SK-N-SH treated with all-trans-retinoic acid at 6 μM for 48 hours (cell line): ENCODE results near the gene ASNS.

Experiments used
- ATAC-seq: fragments of 200-7000 bp; cut with Tn5 transposase; 3 replicates; pipeline ENCODE4 v1.9.1; 2020; ENCODE audit warnings: mild to moderate bottlenecking, moderate library complexity
- ARNTL ChIP-seq: fragments of 450-650 bp; formaldehyde crosslinking; IDR thresholded peaks from 2 replicates; pipeline ENCODE4 v1.5.0; 2020; ENCODE audit warnings: low read depth, mild to moderate bottlenecking, moderate library complexity, borderline replicate concordance
- BACH2 ChIP-seq: fragments of 250-450 bp; sonication (Bioruptor Pico); IDR thresholded peaks from 2 replicates; pipeline ENCODE4 v1.9.0; 2021; ENCODE audit warnings: mild to moderate bottlenecking, borderline replicate concordance
- CSDC2 ChIP-seq: fragments of 250-450 bp; sonication (Bioruptor Pico); IDR thresholded peaks from 2 replicates; pipeline ENCODE4 v1.5.0; 2020; ENCODE audit warnings: mild to moderate bottlenecking, moderate library complexity
- CSRNP3 ChIP-seq: fragments of 250-450 bp; sonication (Bioruptor Pico); IDR thresholded peaks from 2 replicates; pipeline ENCODE4 v1.5.1; 2021; ENCODE audit warnings: mild to moderate bottlenecking, moderate library complexity
- ESRRG ChIP-seq: fragments of 250-450 bp; sonication (Bioruptor Pico); IDR thresholded peaks from 2 replicates; pipeline ENCODE4 v1.6.1; 2021; ENCODE audit warnings: mild to moderate bottlenecking
- GLIS3 ChIP-seq: fragments of 250-450 bp; sonication (Bioruptor Pico); IDR thresholded peaks from 2 replicates; pipeline ENCODE4 v1.5.0; 2020; ENCODE audit warnings: mild to moderate bottlenecking, moderate library complexity
- ISL1 ChIP-seq: fragments of 250-450 bp; sonication (Bioruptor Pico); IDR thresholded peaks from 2 replicates; pipeline ENCODE4 v2.1.2; 2022; ENCODE audit warnings: mild to moderate bottlenecking, moderate library complexity
- PPARA ChIP-seq: fragments of 250-450 bp; sonication (Bioruptor Pico); IDR thresholded peaks from 2 replicates; pipeline ENCODE4 v1.5.0; 2020; ENCODE audit warnings: mild to moderate bottlenecking, borderline replicate concordance
- RARB ChIP-seq: fragments of 250-450 bp; sonication (Bioruptor Pico); IDR thresholded peaks from 2 replicates; pipeline ENCODE4 v1.8.0; 2021; ENCODE audit warnings: mild to moderate bottlenecking, moderate library complexity
- SNAI2 ChIP-seq: fragments of 250-450 bp; sonication (Bioruptor Pico); IDR thresholded peaks from 2 replicates; pipeline ENCODE4 v1.5.0; 2020; ENCODE audit warnings: mild to moderate bottlenecking, moderate library complexity
- TOX ChIP-seq: fragments of 250-450 bp; sonication (Bioruptor Pico); IDR thresholded peaks from 2 replicates; pipeline ENCODE4 v1.8.0; 2021; ENCODE audit warnings: mild to moderate bottlenecking, moderate library complexity, borderline replicate concordance
- ZC3H10 ChIP-seq: fragments of 250-450 bp; sonication (Bioruptor Pico); IDR thresholded peaks from 2 replicates; pipeline ENCODE4 v1.5.1; 2021; ENCODE audit warnings: mild to moderate bottlenecking, moderate library complexity
- ZFP30 ChIP-seq: fragments of 450-650 bp; formaldehyde crosslinking; IDR thresholded peaks from 2 replicates; pipeline ENCODE4 v1.5.0; 2022; ENCODE audit warnings: mild to moderate bottlenecking, moderate library complexity
- ZNF565 ChIP-seq: fragments of 450-650 bp; formaldehyde crosslinking; conservative IDR thresholded peaks from 2 replicates; pipeline ENCODE4 v1.5.0; 2020; ENCODE audit warnings: low read depth, mild to moderate bottlenecking, moderate library complexity
- ZNF70 ChIP-seq: fragments of 450-650 bp; formaldehyde crosslinking; IDR thresholded peaks from 2 replicates; pipeline ENCODE4 v1.5.0; 2020; ENCODE audit warnings: mild to moderate bottlenecking, moderate library complexity
- TF ChIP-seq, protein P1 (sequence below): fragments of 250-450 bp; sonication (Bioruptor Pico); IDR thresholded peaks from 2 replicates; pipeline ENCODE4 v1.8.0; 2020; ENCODE audit warnings: mild to moderate bottlenecking, moderate library complexity, borderline replicate concordance
- TF ChIP-seq, protein P2 (sequence below): fragments of 250-450 bp; sonication (Bioruptor Pico); IDR thresholded peaks from 2 replicates; pipeline ENCODE4 v1.5.0; 2020; ENCODE audit warnings: mild to moderate bottlenecking, moderate library complexity
- TF ChIP-seq, protein P3 (sequence below): fragments of 250-450 bp; sonication (Bioruptor Pico); IDR thresholded peaks from 2 replicates; pipeline ENCODE4 v1.8.0; 2021; ENCODE audit warnings: low read depth, mild to moderate bottlenecking, moderate library complexity, borderline replicate concordance
- TF ChIP-seq, protein P4 (sequence below): fragments of 250-450 bp; sonication (Bioruptor Pico); IDR thresholded peaks from 2 replicates; pipeline ENCODE4 v1.5.1; 2020; ENCODE audit warnings: low read depth, mild to moderate bottlenecking, moderate library complexity

ASNS gene

GRCh38 chr7:97845622-97846203 lies 26.5 kb downstream of the ASNS start:
- TF ChIP-seq, protein P1, sequence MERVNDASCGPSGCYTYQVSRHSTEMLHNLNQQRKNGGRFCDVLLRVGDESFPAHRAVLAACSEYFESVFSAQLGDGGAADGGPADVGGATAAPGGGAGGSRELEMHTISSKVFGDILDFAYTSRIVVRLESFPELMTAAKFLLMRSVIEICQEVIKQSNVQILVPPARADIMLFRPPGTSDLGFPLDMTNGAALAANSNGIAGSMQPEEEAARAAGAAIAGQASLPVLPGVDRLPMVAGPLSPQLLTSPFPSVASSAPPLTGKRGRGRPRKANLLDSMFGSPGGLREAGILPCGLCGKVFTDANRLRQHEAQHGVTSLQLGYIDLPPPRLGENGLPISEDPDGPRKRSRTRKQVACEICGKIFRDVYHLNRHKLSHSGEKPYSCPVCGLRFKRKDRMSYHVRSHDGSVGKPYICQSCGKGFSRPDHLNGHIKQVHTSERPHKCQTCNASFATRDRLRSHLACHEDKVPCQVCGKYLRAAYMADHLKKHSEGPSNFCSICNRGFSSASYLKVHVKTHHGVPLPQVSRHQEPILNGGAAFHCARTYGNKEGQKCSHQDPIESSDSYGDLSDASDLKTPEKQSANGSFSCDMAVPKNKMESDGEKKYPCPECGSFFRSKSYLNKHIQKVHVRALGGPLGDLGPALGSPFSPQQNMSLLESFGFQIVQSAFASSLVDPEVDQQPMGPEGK (CRISPR knock-in tag) = no peak
- no peak for TF ChIP-seq ZNF565
- peak; percentile 75 for ATAC-seq

DNA sequence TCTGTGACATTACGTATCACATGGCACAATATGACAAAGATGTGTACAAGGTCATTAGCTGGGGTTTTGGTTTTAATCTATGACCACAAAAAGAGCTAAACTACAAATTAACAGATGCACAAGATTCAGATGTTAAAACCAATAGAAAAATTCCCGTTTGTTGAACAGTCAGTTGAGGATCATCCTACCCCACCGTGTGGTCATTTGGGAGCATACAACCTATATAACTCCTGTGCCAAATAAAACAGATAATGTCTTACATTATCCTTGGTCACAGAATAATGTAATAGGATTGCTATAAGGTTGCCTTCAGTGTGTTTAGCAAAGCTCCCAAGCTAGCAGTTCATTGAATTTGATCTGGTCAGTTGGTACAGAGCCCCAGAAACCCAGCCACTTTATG lies 28.2 kb downstream of the ASNS start:
- TF ChIP-seq BACH2 (CRISPR knock-in tag) (no peak), ESRRG (no peak), ZC3H10 (CRISPR knock-in tag) (no peak), ARNTL (CRISPR knock-in tag) (no peak), RARB (CRISPR knock-in tag) (no peak), GLIS3 (CRISPR knock-in tag) (no peak), ZNF70 (CRISPR knock-in tag) (no peak), PPARA (CRISPR knock-in tag) (no peak), ZFP30 (CRISPR knock-in tag) (no peak), CSDC2 (CRISPR knock-in tag) (no peak), ZNF565 (no peak), CSRNP3 (no peak), ISL1 (no peak)
- TF ChIP-seq, protein P2, sequence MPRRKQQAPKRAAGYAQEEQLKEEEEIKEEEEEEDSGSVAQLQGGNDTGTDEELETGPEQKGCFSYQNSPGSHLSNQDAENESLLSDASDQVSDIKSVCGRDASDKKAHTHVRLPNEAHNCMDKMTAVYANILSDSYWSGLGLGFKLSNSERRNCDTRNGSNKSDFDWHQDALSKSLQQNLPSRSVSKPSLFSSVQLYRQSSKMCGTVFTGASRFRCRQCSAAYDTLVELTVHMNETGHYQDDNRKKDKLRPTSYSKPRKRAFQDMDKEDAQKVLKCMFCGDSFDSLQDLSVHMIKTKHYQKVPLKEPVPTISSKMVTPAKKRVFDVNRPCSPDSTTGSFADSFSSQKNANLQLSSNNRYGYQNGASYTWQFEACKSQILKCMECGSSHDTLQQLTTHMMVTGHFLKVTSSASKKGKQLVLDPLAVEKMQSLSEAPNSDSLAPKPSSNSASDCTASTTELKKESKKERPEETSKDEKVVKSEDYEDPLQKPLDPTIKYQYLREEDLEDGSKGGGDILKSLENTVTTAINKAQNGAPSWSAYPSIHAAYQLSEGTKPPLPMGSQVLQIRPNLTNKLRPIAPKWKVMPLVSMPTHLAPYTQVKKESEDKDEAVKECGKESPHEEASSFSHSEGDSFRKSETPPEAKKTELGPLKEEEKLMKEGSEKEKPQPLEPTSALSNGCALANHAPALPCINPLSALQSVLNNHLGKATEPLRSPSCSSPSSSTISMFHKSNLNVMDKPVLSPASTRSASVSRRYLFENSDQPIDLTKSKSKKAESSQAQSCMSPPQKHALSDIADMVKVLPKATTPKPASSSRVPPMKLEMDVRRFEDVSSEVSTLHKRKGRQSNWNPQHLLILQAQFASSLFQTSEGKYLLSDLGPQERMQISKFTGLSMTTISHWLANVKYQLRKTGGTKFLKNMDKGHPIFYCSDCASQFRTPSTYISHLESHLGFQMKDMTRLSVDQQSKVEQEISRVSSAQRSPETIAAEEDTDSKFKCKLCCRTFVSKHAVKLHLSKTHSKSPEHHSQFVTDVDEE (CRISPR knock-in tag) = no peak
- TF ChIP-seq, protein P3, sequence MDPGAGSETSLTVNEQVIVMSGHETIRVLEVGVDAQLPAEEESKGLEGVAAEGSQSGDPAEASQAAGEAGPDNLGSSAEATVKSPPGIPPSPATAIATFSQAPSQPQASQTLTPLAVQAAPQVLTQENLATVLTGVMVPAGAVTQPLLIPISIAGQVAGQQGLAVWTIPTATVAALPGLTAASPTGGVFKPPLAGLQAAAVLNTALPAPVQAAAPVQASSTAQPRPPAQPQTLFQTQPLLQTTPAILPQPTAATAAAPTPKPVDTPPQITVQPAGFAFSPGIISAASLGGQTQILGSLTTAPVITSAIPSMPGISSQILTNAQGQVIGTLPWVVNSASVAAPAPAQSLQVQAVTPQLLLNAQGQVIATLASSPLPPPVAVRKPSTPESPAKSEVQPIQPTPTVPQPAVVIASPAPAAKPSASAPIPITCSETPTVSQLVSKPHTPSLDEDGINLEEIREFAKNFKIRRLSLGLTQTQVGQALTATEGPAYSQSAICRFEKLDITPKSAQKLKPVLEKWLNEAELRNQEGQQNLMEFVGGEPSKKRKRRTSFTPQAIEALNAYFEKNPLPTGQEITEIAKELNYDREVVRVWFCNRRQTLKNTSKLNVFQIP (CRISPR knock-in tag) = no peak
- TF ChIP-seq, protein P4, sequence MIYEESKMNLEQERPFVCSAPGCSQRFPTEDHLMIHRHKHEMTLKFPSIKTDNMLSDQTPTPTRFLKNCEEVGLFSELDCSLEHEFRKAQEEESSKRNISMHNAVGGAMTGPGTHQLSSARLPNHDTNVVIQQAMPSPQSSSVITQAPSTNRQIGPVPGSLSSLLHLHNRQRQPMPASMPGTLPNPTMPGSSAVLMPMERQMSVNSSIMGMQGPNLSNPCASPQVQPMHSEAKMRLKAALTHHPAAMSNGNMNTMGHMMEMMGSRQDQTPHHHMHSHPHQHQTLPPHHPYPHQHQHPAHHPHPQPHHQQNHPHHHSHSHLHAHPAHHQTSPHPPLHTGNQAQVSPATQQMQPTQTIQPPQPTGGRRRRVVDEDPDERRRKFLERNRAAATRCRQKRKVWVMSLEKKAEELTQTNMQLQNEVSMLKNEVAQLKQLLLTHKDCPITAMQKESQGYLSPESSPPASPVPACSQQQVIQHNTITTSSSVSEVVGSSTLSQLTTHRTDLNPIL (CRISPR knock-in tag) = no peak
- peak; percentile 53; the same call in 2 of the 3 replicates for ATAC-seq

DNA sequence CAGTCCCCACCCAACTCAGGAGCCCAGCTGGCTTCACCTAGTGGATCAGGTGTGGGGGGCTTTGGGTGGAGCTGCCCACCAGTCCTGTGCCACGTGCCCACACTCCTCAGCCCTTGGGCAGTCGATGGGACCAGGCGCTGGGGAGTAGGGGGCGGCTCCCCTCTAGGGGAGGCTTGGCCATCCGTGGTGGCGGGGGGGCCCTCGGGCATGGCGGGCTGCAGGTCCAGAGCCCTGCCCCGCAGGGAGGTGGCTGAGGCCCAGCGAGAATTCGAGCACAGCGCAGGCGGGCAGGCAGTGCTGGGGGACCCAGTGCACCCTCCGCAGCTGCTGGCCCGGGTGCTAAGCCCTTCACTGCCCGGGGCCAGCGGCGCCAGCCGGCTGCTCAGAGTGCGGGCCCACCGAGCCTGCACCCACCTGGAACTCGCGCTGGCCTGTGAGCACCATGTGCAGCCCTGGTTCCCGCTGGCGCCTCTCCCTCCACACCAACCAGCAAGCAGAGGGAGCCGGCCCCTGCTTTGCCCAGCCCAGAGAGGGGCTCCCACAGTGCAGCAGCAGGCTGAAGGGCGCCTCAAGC lies 29.3 kb downstream of the ASNS start:
- ATAC-seq = no peak
- TF ChIP-seq RARB (CRISPR knock-in tag) (no peak), ISL1 (no peak), ZC3H10 (CRISPR knock-in tag) (no peak), SNAI2 (CRISPR knock-in tag) (no peak), ZNF70 (CRISPR knock-in tag) (no peak), ZFP30 (CRISPR knock-in tag) (no peak), TOX (CRISPR knock-in tag) (no peak), CSRNP3 (no peak)
- TF ChIP-seq, protein P4 (CRISPR knock-in tag) = no peak
